ENCODE data around the gene MYBPHL.
A peak's percentile ranks its signal among the peaks of the same experiment; 100 is the strongest.
"Not testable (repeated sequence)": the region's sequence is repeated elsewhere in the genome, so short reads cannot be mapped to it uniquely, and the experiment has no call there.

MYBPHL gene

GRCh38 chr1:109295712-109296415, 10.9 kb downstream of the MYBPHL start:
- Mint-ChIP-seq H3K27me3 (no peaks in the 10 kb centered on the region), H3K36me3 (ENCODE audit: low read depth) (no peaks in the 10 kb centered on the region), H3K9me3 (no peaks in the 10 kb centered on the region), H3K27ac (no peak overlapping the region), H3K4me3 (no peak overlapping the region), H3K4me1 (ENCODE audit: low read depth) (no peaks in the 10 kb centered on the region)

DNA sequence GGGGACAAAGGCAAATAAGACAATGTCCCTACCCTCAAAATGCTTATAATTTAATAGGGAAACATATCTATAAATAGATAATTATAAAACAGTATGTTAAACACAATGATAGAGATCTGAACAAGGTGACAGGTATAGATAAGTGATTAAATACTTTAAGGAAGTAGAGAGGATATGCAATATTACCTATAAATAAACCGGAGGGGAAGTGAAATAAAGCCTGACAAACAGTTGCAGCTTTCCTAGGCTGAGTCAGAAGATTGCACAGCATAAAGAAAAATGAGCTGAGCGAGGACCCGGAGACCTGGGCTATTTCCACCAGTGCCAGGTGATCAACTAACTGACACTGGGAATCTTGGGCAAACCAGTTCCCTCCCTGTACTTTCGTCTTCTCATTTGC, 12.3 kb downstream of the MYBPHL start:
- Mint-ChIP-seq H3K4me1 (ENCODE audit: low read depth) (no peaks in the 10 kb centered on the region), H3K27me3 (no peaks in the 10 kb centered on the region), H3K4me3 (no peak overlapping the region), H3K27ac (no peak overlapping the region), H3K36me3 (ENCODE audit: low read depth) (no peaks in the 10 kb centered on the region), H3K9me3 (no peaks in the 10 kb centered on the region)

DNA sequence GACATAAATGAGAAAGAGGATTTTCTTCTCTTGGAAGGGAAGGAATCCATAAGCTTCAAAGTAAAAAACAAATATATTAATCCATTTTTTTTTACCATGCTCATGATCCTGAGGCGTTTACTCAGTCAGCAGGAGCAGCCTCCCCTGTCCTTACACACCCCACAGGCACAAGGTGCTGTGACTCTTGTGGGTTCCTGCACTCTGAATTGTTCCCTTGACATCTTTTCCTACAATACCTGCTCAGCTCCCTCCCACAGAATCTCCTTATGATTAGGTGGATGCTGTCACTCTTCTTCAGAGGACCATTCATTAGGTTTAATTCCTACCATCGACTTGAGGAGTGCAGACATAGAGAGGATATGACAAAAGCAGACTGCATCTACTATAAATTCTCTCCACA, 13.8 kb downstream of the MYBPHL start:
- Mint-ChIP-seq H3K36me3 (ENCODE audit: low read depth) (no peaks in the 10 kb centered on the region), H3K4me1 (ENCODE audit: low read depth) (no peaks in the 10 kb centered on the region), H3K27ac (no peak overlapping the region), H3K9me3 (no peaks in the 10 kb centered on the region), H3K4me3 (no peak overlapping the region), H3K27me3 (peaks cover 4% of the 10 kb centered on the region)

- no peak overlapping the region for H3K4me3 Mint-ChIP-seq
- no peaks in the 10 kb centered on the region for H3K9me3 Mint-ChIP-seq
- peaks cover 4% of the 10 kb centered on the region for H3K27me3 Mint-ChIP-seq
- no peaks in the 10 kb centered on the region for H3K4me1 Mint-ChIP-seq (ENCODE audit: low read depth)
- no peak overlapping the region for H3K27ac Mint-ChIP-seq
- H3K36me3 Mint-ChIP-seq (ENCODE audit: low read depth): no peaks in the 10 kb centered on the region
Observed at GRCh38 chr1:109292364-109292763, 14.4 kb downstream of the MYBPHL start.

DNA sequence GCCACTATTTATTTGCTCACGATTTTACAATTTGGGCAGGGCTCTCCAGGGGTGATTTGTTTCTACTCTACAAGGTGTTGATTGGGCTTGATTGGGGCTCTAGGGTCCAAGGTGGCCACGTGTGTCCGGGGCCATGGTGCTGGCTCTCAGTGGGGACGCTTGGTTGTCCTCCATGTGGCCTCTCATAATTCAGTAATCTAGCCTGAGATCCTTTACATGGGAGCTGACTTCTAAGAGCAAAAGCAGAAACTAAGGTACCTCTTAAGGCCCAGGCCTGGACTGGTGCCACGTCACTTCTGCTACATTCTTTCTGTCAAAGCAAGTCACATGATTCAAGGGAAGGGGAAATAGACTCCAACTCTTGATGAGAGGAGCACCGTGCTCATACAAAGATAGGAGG, 15.8 kb downstream of the MYBPHL start:
- H3K36me3 Mint-ChIP-seq (ENCODE audit: low read depth): no peaks in the 10 kb centered on the region
- H3K27ac Mint-ChIP-seq: no peak overlapping the region
- H3K4me3 Mint-ChIP-seq: no peak overlapping the region
- peaks cover 4% of the 10 kb centered on the region for H3K27me3 Mint-ChIP-seq
- no peaks in the 10 kb centered on the region for H3K9me3 Mint-ChIP-seq
- H3K4me1 Mint-ChIP-seq (ENCODE audit: low read depth): no peaks in the 10 kb centered on the region

GRCh38 chr1:109290137-109290536, 16.7 kb downstream of the MYBPHL start:
- Mint-ChIP-seq H3K27me3 (peaks cover 4% of the 10 kb centered on the region), H3K27ac (no peak overlapping the region), H3K36me3 (ENCODE audit: low read depth) (no peaks in the 10 kb centered on the region), H3K4me3 (no peak overlapping the region), H3K9me3 (no peaks in the 10 kb centered on the region), H3K4me1 (ENCODE audit: low read depth) (no peaks in the 10 kb centered on the region)

DNA sequence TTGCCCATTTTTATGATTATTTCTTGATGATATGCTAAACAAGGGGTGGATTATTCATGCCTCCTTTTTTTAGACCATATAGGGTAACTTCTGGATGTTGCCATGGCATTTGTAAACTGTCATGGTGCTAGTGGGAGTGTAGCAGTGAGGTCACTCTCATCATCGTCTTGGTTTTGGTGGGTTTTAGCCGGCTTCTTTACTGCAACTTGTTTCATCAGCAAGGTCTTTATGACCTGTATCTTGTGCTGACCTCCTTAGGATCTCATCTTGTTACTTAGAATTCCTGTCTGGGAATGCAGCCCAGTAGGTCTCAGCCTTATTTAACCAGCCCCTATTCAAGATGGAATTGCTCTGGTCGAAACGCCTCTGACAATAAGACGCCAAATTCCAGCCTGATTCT, 20.0 kb downstream of the MYBPHL start:
- peaks cover 21% of the 10 kb centered on the region for H3K4me1 Mint-ChIP-seq (ENCODE audit: low read depth)
- H3K9me3 Mint-ChIP-seq; H3K4me3 Mint-ChIP-seq; H3K36me3 Mint-ChIP-seq (ENCODE audit: low read depth); H3K27me3 Mint-ChIP-seq; H3K27ac Mint-ChIP-seq: not testable (repeated sequence)

DNA sequence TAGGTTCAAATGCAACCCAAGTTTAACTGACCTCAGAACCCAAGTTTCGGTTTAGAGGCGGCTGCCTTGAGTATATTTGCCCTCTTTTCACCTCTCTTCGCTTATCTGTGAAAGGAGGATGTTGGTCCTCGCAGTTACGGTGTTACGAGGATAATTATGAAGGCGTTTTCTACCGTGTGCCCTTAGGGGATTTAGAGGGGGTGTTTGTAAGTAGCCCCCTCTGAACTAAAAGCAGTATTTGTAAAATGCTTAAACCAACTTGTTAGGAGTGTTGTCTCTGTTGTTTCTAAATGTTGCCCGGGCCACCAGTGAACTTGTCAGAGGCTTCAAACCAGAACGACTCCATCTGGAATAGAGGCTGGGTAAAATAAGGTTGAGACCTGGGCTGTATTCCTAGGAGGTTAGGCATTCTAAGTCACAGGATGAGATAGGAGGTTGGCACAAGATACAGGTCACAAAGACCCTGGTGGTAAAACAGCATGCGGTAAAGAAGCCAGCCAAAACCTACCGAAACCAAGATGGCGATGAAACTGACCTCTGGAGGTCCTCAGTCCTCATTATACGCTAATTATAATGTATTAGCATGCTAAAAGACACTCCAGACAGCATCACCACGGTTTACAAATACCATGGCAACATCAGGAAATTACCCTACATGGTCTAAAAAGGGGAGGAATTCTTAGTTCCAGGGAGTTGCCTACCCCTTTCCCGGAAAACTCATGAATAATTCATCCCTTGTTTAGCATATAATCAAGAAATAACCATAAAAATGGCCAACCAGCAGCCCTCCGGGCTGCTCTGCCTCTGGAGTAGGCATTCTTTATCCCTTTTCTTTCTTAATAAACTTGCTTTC, 22.8 kb downstream of the MYBPHL start:
- Mint-ChIP-seq H3K36me3 (ENCODE audit: low read depth) (no peaks in the 10 kb centered on the region), H3K4me3 (peak overlapping the region; percentile 91), H3K27ac (peak overlapping the region; percentile 71), H3K9me3 (no peaks in the 10 kb centered on the region), H3K4me1 (ENCODE audit: low read depth) (peaks cover 21% of the 10 kb centered on the region), H3K27me3 (peaks cover 4% of the 10 kb centered on the region)

- Mint-ChIP-seq H3K27me3 (no peaks in the 10 kb centered on the region), H3K4me1 (ENCODE audit: low read depth) (peaks cover 21% of the 10 kb centered on the region), H3K27ac (peak within 1 kb of the TSS; percentile 71), H3K4me3 (peak within 1 kb of the TSS; percentile 91), H3K36me3 (ENCODE audit: low read depth) (no peaks in the 10 kb centered on the region), H3K9me3 (no peaks in the 10 kb centered on the region)
Observed at GRCh38 chr1:109282952-109283747, 23.7 kb downstream of the MYBPHL start, which contains the start of gene PSRC1. TSS of gene PSRC1 (minus strand) at chr1:109283145.

DNA sequence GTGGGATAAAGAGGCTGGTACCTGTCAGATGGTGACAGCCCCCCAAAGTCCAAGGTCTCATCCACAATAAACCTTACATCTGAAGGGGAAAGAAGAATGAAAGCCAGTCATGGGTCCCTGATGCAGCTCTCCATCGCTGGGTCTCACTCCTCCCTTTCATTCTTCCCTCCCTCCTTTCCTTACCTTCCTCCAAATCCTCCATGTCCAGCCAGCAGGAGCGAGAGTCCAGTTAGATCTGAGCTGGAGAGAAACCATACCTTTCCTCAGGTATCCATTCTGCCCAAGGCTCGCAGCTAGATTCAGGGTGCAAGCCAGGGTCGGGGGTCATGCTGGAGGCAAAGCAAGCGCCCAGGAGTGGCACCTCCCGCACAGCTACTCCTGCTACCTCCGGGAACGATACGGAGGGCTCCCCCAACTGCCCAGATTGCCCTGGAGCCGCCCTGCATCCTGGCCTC, 24.3 kb downstream of the MYBPHL start:
- Mint-ChIP-seq H3K4me3 (peak overlapping the region; percentile 91), H3K9me3 (no peaks in the 10 kb centered on the region), H3K27me3 (no peaks in the 10 kb centered on the region), H3K36me3 (ENCODE audit: low read depth) (no peaks in the 10 kb centered on the region), H3K27ac (peak overlapping the region; percentile 71), H3K4me1 (ENCODE audit: low read depth) (peaks cover 21% of the 10 kb centered on the region)

GRCh38 chr1:109281680-109282496, 24.9 kb downstream of the MYBPHL start:
- H3K27ac Mint-ChIP-seq: no peak overlapping the region

DNA sequence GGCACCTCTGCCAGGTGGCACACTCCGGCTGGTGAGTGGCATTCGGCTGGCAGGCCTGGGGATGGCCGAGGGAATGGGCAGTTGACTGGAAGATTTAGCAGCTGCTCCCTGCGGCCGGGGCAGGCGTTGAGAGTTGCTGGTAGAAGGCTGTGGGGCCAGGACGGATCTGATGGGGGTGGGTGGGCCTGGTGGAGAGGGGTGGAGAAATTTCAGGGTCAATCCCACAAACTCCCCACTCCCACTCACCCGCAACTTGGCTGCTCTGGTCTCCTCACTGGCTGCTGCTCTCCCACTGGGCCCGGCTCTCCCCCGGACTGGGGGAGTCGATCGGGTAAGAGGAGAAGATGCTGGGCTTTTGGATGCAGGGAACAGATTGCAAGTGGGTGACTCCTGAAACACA, 25.9 kb downstream of the MYBPHL start:
- Mint-ChIP-seq H3K27me3 (no peaks in the 10 kb centered on the region), H3K9me3 (no peaks in the 10 kb centered on the region), H3K4me1 (ENCODE audit: low read depth) (peaks cover 24% of the 10 kb centered on the region), H3K27ac (no peak overlapping the region), H3K36me3 (ENCODE audit: low read depth) (no peaks in the 10 kb centered on the region), H3K4me3 (no peak overlapping the region)

More at GRCh38 chr1:109281680-109282496, 24.9 kb downstream of the MYBPHL start:
- Mint-ChIP-seq H3K27me3 (no peaks in the 10 kb centered on the region), H3K9me3 (no peaks in the 10 kb centered on the region), H3K4me1 (ENCODE audit: low read depth) (peaks cover 24% of the 10 kb centered on the region), H3K4me3 (peak overlapping the region; percentile 91), H3K36me3 (ENCODE audit: low read depth) (no peaks in the 10 kb centered on the region)

GRCh38 chr1:109279615-109280278, 27.1 kb downstream of the MYBPHL start:
- Mint-ChIP-seq H3K36me3 (ENCODE audit: low read depth) (no peaks in the 10 kb centered on the region), H3K4me3 (no peak overlapping the region), H3K4me1 (ENCODE audit: low read depth) (peaks cover 24% of the 10 kb centered on the region), H3K27me3 (no peaks in the 10 kb centered on the region), H3K9me3 (no peaks in the 10 kb centered on the region), H3K27ac (no peak overlapping the region)

All from stimulated activated naive CD8-positive, alpha-beta T cell treated with anti-CD3 and anti-CD28 coated beads, Interleukin-15, Interleukin-2, amounts not matched to agents 100 ng/mL and 50 ng/mL, for 24 hours (primary cell).